Osteocyte (in vitro differentiated cells): ENCODE data around the gene PROKR1. TPM values are rescaled to one million over a fixed set of nuclear protein-coding genes. Genes with fewer than 3 reads are reported as not detected.

ENCODE experiments used
- DNase-seq: peaks from one replicate; pipeline ENCODE4 v3.0.0; 2021; ENCODE audit warnings: mixed read lengths; ENCODE audit not compliant: unreplicated experiment; ENCODE audit errors: extremely low spot score
- H3K27ac Mint-ChIP-seq: one replicate; pipeline ENCODE4 v1.8.0; 2021; ENCODE audit warnings: mild to moderate bottlenecking, mixed read lengths; ENCODE audit not compliant: unreplicated experiment
- H3K27me3 Mint-ChIP-seq: one replicate; pipeline ENCODE4 v1.8.0; 2021; ENCODE audit warnings: mixed read lengths; ENCODE audit not compliant: unreplicated experiment
- H3K36me3 Mint-ChIP-seq: one replicate; pipeline ENCODE4 v1.8.0; 2021; ENCODE audit warnings: mixed read lengths; ENCODE audit not compliant: unreplicated experiment
- H3K4me1 Mint-ChIP-seq: one replicate; pipeline ENCODE4 v1.8.0; 2021; ENCODE audit warnings: mixed read lengths; ENCODE audit not compliant: unreplicated experiment
- H3K4me3 Mint-ChIP-seq: one replicate; pipeline ENCODE4 v1.8.0; 2021; ENCODE audit warnings: mild to moderate bottlenecking, moderate library complexity, mixed read lengths; ENCODE audit not compliant: unreplicated experiment
- H3K9me3 Mint-ChIP-seq: one replicate; pipeline ENCODE4 v1.8.0; 2021; ENCODE audit warnings: mixed read lengths; ENCODE audit not compliant: unreplicated experiment
- CTCF ChIP-seq: fragments of 200-600 bp; sonication (generic); IDR thresholded peaks from 2 replicates; pipeline ENCODE4 v1.5.0; 2021; ENCODE audit warnings: antibody characterized with exemption, mild to moderate bottlenecking, moderate library complexity
- total RNA-seq: library from RNA; stranded (reverse); gene quantifications from 2 replicates; pipeline ENCODE4 v1.2.1, GENCODE V29; 2021

PROKR1 gene
- total RNA-seq, 1 donor from 2014 or later = not detected

DNA sequence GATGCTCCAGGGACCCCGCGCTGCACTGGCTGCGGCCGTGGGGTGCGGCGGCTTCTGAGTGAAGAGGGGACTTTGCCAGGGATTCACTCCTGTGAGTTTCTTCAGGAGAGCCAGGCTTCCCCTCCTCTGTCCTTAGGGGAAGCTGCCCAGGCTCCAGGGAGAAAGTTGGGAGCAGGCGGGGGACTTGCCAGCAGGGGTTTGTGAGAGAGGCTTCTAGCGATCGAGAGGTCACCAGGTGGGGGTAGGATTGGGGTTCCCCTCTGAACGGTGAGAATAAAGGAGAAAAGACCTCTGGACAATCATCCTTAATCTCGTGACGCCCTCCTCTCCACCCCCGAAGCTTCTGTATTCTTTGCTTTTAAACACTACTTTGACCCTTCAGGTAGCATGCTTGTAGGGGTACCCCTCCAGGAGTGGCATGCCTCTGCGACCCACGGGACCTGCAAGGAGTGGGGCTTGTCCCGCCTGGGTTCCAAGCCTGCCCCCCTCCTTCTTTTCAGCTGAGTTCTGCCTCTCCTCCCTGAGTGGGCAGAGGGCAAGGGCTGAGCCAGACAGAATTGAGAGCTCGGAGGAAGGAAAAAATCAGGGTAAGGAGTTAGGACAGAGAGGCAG lies 601 bp downstream of the PROKR1 start:
- peaks cover 2% of the 10 kb centered on the region for H3K4me1 Mint-ChIP-seq
- peaks cover 74% of the 10 kb centered on the region for H3K27me3 Mint-ChIP-seq
- no peaks in the 10 kb centered on the region for H3K36me3 Mint-ChIP-seq

GRCh38 chr2:68645523-68645922 lies 2.1 kb downstream of the PROKR1 start:
- peaks cover 9% of the 10 kb centered on the region for H3K9me3 Mint-ChIP-seq
- no peaks in the 10 kb centered on the region for H3K36me3 Mint-ChIP-seq
- no peak overlapping the region for H3K27ac Mint-ChIP-seq
- peaks cover 77% of the 10 kb centered on the region for H3K27me3 Mint-ChIP-seq
- no peak for DNase-seq
- H3K4me3 Mint-ChIP-seq = no peak overlapping the region
- TF ChIP-seq CTCF = no peak
- H3K4me1 Mint-ChIP-seq = peaks cover 2% of the 10 kb centered on the region

More for the DNA sequence above, 601 bp downstream of the PROKR1 start:
- no peak overlapping the region for H3K27ac Mint-ChIP-seq
- peak overlapping the region; percentile 35 for H3K4me3 Mint-ChIP-seq
- TF ChIP-seq CTCF = no peak
- H3K9me3 Mint-ChIP-seq = peaks cover 9% of the 10 kb centered on the region
- no peak for DNase-seq

DNA sequence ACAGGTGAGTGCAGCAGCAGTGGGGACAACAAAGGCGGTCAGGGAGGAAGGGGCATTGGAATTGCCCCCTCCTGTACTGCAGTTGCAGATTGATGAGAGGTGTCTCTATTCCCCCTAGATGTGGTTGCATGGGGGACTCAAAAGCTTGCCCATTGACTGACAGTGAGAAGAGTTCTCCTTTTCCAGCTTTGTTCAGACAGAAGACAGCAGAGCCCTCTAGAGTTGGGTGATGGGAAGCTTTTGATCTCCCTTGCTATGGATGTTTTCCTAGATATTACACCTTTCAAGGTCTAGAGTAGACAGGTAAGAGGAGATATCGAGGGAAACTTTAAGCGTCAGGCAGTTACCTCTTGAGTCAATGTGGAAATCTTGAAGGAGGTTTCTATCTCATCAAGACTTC lies 2.9 kb downstream of the PROKR1 start:
- Mint-ChIP-seq H3K36me3 (no peaks in the 10 kb centered on the region), H3K4me1 (peaks cover 2% of the 10 kb centered on the region), H3K9me3 (peaks cover 4% of the 10 kb centered on the region), H3K4me3 (no peak overlapping the region), H3K27me3 (peaks cover 73% of the 10 kb centered on the region), H3K27ac (no peak overlapping the region)
- no peak for TF ChIP-seq CTCF
- no peak for DNase-seq

DNA sequence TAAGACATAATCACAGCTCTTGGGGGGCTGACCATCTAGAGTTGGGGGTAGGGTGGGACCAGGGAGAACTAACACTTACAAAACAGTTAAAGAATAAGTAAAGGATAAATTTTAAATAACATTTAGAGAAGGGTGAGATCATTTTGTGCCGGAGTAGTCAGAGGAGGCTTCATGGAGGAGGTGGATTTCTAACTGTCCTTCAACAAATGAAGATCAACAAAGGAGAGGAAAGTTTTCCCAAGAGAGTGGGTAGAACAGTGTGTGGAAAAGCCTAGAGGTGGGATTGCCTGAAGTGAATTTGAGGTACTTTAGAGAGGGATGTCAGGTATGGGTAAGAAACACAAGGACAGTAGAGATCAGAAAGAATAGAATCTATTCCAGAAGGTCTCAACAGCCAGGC lies 7.3 kb downstream of the PROKR1 start:
- no peak overlapping the region for H3K27ac Mint-ChIP-seq
- no peaks in the 10 kb centered on the region for H3K9me3 Mint-ChIP-seq
- TF ChIP-seq CTCF = no peak
- DNase-seq = no peak
- no peaks in the 10 kb centered on the region for H3K36me3 Mint-ChIP-seq
- H3K4me3 Mint-ChIP-seq = no peak overlapping the region
- peaks cover 8% of the 10 kb centered on the region for H3K4me1 Mint-ChIP-seq
- H3K27me3 Mint-ChIP-seq = peaks cover 46% of the 10 kb centered on the region

GRCh38 chr2:68653034-68653433 lies 9.7 kb downstream of the PROKR1 start:
- Mint-ChIP-seq H3K27ac (no peak overlapping the region), H3K4me3 (no peak overlapping the region), H3K4me1 (peaks cover 8% of the 10 kb centered on the region), H3K27me3 (peaks cover 37% of the 10 kb centered on the region), H3K36me3 (no peaks in the 10 kb centered on the region), H3K9me3 (no peaks in the 10 kb centered on the region)
- DNase-seq = no peak
- TF ChIP-seq CTCF = no peak
